ENCODE data around the gene PALM2AKAP2. TPM values are rescaled to one million over a fixed set of nuclear protein-coding genes. Genes with fewer than 3 reads are reported as not detected.

PALM2AKAP2 gene
- total and polyA plus RNA-seq, 10 donors = 0.03 to 1.7 (median 1.2) TPM; not detected in 5

- no peak for DNase-seq
- TF ChIP-seq POLR2AphosphoS5 (IDR thresholded peaks at IDR 0.05) (no peak), POLR2A (IDR thresholded peaks at IDR 0.05) (no peak), CTCF (IDR thresholded peaks at IDR 0.05 in 8 of 11, conservative IDR thresholded peaks at IDR 0.05 in 3 of 11) (no peak)
- Histone ChIP-seq H3K27me3 (replicated peaks in 1 of 7) (no peaks in the 10 kb centered on the region), H3K27ac (no peak overlapping the region), H3K4me3 (no peak overlapping the region), H3K36me3 (no peaks in the 10 kb centered on the region), H3K9me3 (no peaks in the 10 kb centered on the region), H3K4me1 (no peaks in the 10 kb centered on the region)
- intact Hi-C loops (cut with DNase I; ENCODE audit: low total_unique reads) = no loop called here
- WGBS, 5 donors = 74 to 88% (median 74%) methylated on average over 3 of the region's 3 CpGs
Measured at GRCh38 chr9:109797006-109797405, 17.0 kb downstream of the PALM2AKAP2 start.

- no peaks in the 10 kb centered on the region for H3K9me3 ChIP-seq
- no peaks in the 10 kb centered on the region for H3K27me3 ChIP-seq (replicated peaks in 1 of 7)
- no peaks in the 10 kb centered on the region for H3K36me3 ChIP-seq
- H3K4me3 ChIP-seq = no peak overlapping the region
- no peaks in the 10 kb centered on the region for H3K4me1 ChIP-seq
- H3K27ac ChIP-seq = no peak overlapping the region
- DNase-seq = no peak
- intact Hi-C loops (cut with DNase I; ENCODE audit: low total_unique reads) = no loop called here
- 89 to 98% (median 95%) methylated on average over 5 of the region's 5 CpGs for WGBS, 5 donors
- TF ChIP-seq POLR2AphosphoS5 (IDR thresholded peaks at IDR 0.05) = no peak
- no peak for TF ChIP-seq CTCF (IDR thresholded peaks at IDR 0.05 in 8 of 11, conservative IDR thresholded peaks at IDR 0.05 in 3 of 11)
- TF ChIP-seq POLR2A (IDR thresholded peaks at IDR 0.05) = no peak
Measured at GRCh38 chr9:109797509-109797908, 17.5 kb downstream of the PALM2AKAP2 start.

DNA sequence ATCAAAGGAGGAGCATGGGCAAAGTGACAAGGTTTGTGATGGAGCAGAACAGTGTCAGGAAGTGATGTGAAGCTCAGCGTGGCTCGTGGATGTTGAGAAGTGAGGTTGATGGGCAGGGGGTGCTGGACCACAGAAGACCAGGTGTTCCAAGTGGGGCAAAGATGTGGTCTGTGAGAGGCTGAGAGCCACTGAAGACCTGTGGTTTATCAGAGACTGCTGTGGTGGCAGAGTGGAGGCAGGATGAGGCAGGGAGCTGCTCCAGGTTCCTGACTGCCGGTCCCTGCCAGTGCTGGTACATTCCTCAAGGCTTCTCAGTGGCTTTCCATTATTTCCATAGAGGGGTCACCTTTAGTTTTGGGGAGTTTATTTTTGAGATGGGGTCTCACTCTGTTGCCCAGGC, 19.1 kb downstream of the PALM2AKAP2 start:
- 69 to 81% (median 76%) methylated on average over 3 of the region's 3 CpGs for WGBS, 5 donors

DNA sequence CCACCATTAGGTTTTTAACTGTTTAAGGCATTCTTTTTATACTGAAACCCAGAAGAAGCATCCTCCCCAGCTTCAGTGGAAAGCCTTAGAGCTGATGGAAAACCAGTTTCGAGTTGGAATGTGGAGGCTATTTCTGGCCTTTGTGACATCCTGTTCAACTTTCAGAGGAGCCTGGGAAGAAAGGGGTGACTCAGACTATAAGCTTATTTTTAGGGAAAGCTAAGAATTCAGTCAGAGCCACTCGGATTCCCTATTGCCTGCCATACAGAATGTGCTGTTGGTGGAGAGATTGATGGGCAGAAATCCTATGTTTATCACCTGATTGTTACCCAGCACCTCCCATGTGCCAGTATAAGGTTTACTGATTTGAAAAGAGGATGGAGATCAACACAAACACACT, 19.8 kb downstream of the PALM2AKAP2 start:
- DNase-seq = no peak
- Histone ChIP-seq H3K36me3 (no peaks in the 10 kb centered on the region), H3K4me1 (no peaks in the 10 kb centered on the region), H3K27ac (no peak overlapping the region), H3K4me3 (no peak overlapping the region), H3K27me3 (replicated peaks in 1 of 7) (peaks cover 0 to 3% (median 0%) of the 10 kb centered on the region in 7 donors), H3K9me3 (no peaks in the 10 kb centered on the region)
- no peak for TF ChIP-seq POLR2AphosphoS5 (IDR thresholded peaks at IDR 0.05)
- TF ChIP-seq CTCF (IDR thresholded peaks at IDR 0.05 in 8 of 11, conservative IDR thresholded peaks at IDR 0.05 in 3 of 11) = no peak
- WGBS, 5 donors = 15 to 31% (median 23%) methylated on average over 2 of the region's 2 CpGs
- intact Hi-C loops (cut with DNase I; ENCODE audit: low total_unique reads) = no loop called here

More for the DNA sequence above, 19.1 kb downstream of the PALM2AKAP2 start:
- Histone ChIP-seq H3K4me3 (no peak overlapping the region), H3K9me3 (no peaks in the 10 kb centered on the region), H3K36me3 (no peaks in the 10 kb centered on the region), H3K27ac (no peak overlapping the region), H3K27me3 (replicated peaks in 1 of 7) (peaks cover 0 to 3% (median 0%) of the 10 kb centered on the region in 7 donors), H3K4me1 (no peaks in the 10 kb centered on the region)
- no peak for TF ChIP-seq CTCF (IDR thresholded peaks at IDR 0.05 in 8 of 11, conservative IDR thresholded peaks at IDR 0.05 in 3 of 11)
- no peak for TF ChIP-seq POLR2A (IDR thresholded peaks at IDR 0.05)
- no peak for TF ChIP-seq POLR2AphosphoS5 (IDR thresholded peaks at IDR 0.05)
- DNase-seq = no peak
- intact Hi-C loops (cut with DNase I; ENCODE audit: low total_unique reads) = no loop called here

Measured in spleen (tissue), 11 donors.